ENCODE measurements around the gene RGS19. TPM values are rescaled to one million over a fixed set of nuclear protein-coding genes. Genes with fewer than 3 reads are reported as not detected.

Gene RGS19
- total RNA-seq, 1 experiment from 2014 or later = 18.5 TPM

DNA sequence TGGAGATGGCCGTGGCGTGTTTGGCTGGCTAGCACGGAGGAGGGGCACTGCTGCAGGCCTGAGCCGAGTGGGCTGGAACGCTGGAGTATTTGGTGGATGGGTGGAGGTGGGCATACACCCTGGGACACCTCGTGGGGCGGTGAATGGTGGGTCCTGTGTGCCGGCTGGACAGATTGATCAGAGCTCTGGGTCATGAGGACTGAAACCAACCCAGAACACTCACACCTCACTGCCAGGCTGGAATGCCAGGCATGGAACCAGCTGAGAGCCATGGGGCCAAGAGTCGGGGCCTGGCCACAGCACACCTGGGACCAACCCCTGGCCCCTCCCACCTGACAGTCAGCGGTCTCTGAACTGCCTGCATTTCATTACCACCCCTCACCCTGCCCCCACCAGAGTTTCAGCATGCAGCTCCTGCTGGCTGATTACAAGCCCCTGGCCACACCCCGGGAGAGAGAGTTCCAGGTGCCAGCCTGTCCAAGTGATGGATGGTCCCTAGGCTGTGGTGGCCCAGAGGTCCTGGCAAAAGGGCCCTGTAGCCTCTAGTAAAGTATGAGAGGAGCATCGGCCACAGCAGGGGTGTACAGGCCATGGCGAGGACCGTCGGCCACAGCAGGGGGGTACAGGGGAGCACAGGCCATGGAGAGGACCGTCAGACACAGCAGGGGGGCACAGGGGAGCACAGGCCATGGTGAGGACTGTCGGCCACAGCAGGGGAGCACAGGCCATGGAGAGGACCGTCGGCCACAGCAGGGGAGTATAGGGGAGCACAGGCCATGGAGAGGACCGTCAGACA is 24.8 kb upstream of the RGS19 start:
- H3K27me3 ChIP-seq (replicated peaks) = peaks cover 63% of the 10 kb centered on the region

DNA sequence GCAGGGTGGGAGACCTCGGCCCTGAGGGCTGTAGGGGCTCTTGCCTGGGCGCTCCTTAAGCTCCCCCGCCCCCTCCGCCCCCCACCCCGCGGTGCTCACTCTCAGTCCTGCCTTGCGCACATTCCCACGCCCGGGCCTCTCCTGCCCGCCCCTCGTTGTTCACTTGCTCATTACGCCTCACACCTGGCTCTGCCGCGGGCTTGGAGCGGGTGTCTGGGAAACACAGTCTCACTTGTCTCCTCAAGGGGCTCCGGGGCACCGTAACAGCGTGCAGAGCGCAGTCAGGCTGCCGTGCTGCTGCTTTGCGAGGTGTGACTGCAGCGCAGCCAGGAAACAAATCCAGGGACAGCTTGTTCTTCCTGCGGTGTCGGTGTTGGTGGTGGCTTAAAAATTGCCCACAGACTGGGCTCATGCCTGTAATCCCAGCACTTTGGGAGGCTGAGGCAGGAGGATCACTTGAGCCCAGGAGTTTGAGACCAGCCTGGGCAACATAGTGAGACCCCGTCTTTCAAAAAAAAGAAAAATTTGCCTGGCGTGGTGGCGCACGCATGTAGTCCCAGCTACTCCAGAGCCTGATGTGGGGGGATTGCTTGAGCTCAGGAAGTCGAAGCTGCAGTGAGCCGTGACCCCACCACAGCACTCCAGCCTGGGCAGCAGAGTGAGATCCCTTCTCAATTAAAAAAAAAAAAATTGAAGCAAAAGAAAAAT is 23.5 kb upstream of the RGS19 start:
- peaks cover 4% of the 10 kb centered on the region for H3K4me1 ChIP-seq (replicated peaks)
- DNase-seq (ENCODE audit: low read depth in 1 of 2, low spot score in 2 of 2) = no peak
- no peaks in the 10 kb centered on the region; the same call in 1 of the 2 replicates for H3K9me3 ChIP-seq (replicated peaks)
- H3K4me3 ChIP-seq = no peak overlapping the region
- H3K27me3 ChIP-seq (replicated peaks) = peaks cover 54% of the 10 kb centered on the region
- H3K27ac ChIP-seq = no peak overlapping the region
- H3K36me3 ChIP-seq = no peaks in the 10 kb centered on the region

More for the DNA sequence above, 24.8 kb upstream of the RGS19 start:
- H3K36me3 ChIP-seq = no peaks in the 10 kb centered on the region
- peaks cover 4% of the 10 kb centered on the region for H3K4me1 ChIP-seq (replicated peaks)
- H3K4me3 ChIP-seq = no peak overlapping the region
- no peak overlapping the region for H3K27ac ChIP-seq
- H3K9me3 ChIP-seq (replicated peaks) = no peaks in the 10 kb centered on the region
- no peak for DNase-seq (ENCODE audit: low read depth in 1 of 2, low spot score in 2 of 2)

DNA sequence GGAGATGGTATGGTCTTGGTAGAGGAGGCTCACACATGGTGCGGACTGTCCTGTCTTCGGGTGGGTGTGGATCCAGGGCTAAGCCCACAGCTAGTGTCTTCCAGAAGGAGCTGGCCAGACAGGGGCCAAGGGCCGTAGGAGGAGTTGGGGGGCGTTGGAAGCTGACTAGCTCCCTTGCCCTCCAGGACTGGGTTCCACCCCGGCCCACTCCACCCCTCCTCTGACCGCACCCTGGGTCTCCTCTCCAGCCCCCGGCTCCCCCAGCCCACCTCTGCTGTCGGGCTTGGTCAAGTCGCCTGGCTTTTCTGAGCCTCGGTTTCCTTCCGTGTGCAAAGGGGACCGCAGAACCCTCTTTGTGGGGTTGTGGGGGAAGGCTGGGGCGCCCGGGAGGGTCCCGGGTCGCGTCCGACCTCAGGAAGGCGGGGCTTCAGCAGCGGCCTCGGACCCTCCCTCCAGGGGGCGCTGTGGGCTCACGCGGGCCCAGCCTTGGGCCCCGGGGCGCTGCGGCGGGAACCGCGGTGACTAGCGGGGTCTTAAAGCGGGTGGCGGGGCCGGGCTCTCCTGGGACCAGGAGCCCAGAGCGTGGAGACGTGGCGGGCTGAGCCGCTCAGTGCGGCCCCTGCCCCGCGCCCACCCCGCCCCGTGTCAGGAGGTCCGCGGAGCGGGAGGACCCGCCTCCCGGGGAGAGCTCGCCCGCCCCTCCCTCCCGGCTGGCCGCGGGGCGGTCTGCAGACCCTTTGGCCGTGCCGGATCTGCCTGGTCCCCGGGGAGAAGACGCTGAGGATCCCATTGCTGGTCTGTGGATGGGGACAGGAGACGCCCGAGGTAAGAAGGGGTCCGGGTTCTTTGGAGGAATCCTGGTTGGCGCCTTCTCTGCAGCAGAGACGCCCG is 22.7 kb upstream of the RGS19 start:
- no peak for DNase-seq (ENCODE audit: low read depth in 1 of 2, low spot score in 2 of 2)
- Histone ChIP-seq H3K4me3 (no peak overlapping the region), H3K4me1 (replicated peaks) (peaks cover 4% of the 10 kb centered on the region)

GRCh38 chr20:64100946-64101688 is 21.8 kb upstream of the RGS19 start:
- H3K27me3 ChIP-seq (replicated peaks) = peaks cover 41% of the 10 kb centered on the region
- no peak for DNase-seq (ENCODE audit: low read depth in 1 of 2, low spot score in 2 of 2)
- H3K9me3 ChIP-seq (replicated peaks) = no peaks in the 10 kb centered on the region; the same call in 1 of the 2 replicates
- no peaks in the 10 kb centered on the region for H3K36me3 ChIP-seq
- no peak overlapping the region for H3K4me3 ChIP-seq
- H3K27ac ChIP-seq = no peak overlapping the region
- H3K4me1 ChIP-seq (replicated peaks) = peaks cover 4% of the 10 kb centered on the region

More for the DNA sequence above, 22.7 kb upstream of the RGS19 start:
- peaks cover 46% of the 10 kb centered on the region for H3K27me3 ChIP-seq (replicated peaks)
- H3K36me3 ChIP-seq = no peaks in the 10 kb centered on the region
- H3K27ac ChIP-seq = no peak overlapping the region
- no peaks in the 10 kb centered on the region; the same call in 1 of the 2 replicates for H3K9me3 ChIP-seq (replicated peaks)

- peaks cover 41% of the 10 kb centered on the region for H3K27me3 ChIP-seq (replicated peaks)
- H3K4me1 ChIP-seq (replicated peaks) = peaks cover 4% of the 10 kb centered on the region
- no peak overlapping the region for H3K4me3 ChIP-seq
- H3K9me3 ChIP-seq (replicated peaks) = no peaks in the 10 kb centered on the region; the same call in 1 of the 2 replicates
- DNase-seq (ENCODE audit: low read depth in 1 of 2, low spot score in 2 of 2) = no peak
- H3K36me3 ChIP-seq = no peaks in the 10 kb centered on the region
- H3K27ac ChIP-seq = no peak overlapping the region
Observed at GRCh38 chr20:64100566-64100888, 21.2 kb upstream of the RGS19 start.

GRCh38 chr20:64099880-64100565 is 20.7 kb upstream of the RGS19 start:
- H3K4me1 ChIP-seq (replicated peaks) = peaks cover 4% of the 10 kb centered on the region
- H3K27ac ChIP-seq = no peak overlapping the region
- H3K4me3 ChIP-seq = no peak overlapping the region
- no peak for DNase-seq (ENCODE audit: low read depth in 1 of 2, low spot score in 2 of 2)
- no peaks in the 10 kb centered on the region; the same call in 1 of the 2 replicates for H3K9me3 ChIP-seq (replicated peaks)
- peaks cover 41% of the 10 kb centered on the region for H3K27me3 ChIP-seq (replicated peaks)
- H3K36me3 ChIP-seq = no peaks in the 10 kb centered on the region

DNA sequence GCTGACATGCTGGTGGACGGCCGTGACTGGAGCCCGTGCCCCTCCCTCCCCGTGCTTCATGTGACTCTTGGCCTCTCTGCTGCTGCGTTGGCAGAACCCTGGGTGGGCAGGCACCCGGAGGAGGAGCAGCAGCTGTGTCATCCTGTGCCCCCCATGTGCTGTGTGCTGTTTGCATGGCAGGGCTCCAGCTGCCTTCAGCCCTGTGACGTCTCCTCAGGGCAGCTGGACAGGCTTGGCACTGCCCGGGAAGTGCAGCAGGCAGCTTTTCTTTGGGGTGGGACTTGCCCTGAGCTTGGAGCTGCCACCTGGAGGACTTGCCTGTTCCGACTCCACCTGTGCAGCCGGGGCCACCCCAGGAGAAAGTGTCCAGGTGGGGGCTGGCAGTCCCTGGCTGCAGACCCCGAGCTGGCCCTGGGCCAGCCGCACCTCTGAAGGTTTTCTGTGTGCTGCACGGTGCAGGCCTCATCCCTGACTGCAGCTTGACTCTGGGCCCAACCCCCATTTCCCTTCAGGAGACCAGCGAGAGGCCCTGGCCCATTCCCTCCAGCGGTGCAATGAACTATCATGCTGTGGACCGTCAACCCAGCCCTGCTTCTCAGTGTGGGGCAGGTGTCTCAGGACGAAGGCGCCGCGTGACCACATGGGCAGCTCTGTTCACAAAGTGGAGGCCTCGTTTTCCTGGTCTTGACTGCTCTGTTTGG is 19.9 kb upstream of the RGS19 start:
- Histone ChIP-seq H3K27me3 (replicated peaks) (peaks cover 41% of the 10 kb centered on the region), H3K4me3 (no peak overlapping the region), H3K27ac (no peak overlapping the region), H3K9me3 (replicated peaks) (no peaks in the 10 kb centered on the region; the same call in 1 of the 2 replicates), H3K4me1 (replicated peaks) (peaks cover 4% of the 10 kb centered on the region), H3K36me3 (no peaks in the 10 kb centered on the region)
- no peak for DNase-seq (ENCODE audit: low read depth in 1 of 2, low spot score in 2 of 2)

- Histone ChIP-seq H3K4me1 (replicated peaks) (peaks cover 4% of the 10 kb centered on the region), H3K27ac (no peak overlapping the region), H3K9me3 (replicated peaks) (no peaks in the 10 kb centered on the region; the same call in 1 of the 2 replicates), H3K27me3 (replicated peaks) (peaks cover 34% of the 10 kb centered on the region), H3K36me3 (no peaks in the 10 kb centered on the region), H3K4me3 (no peak overlapping the region)
- no peak for DNase-seq (ENCODE audit: low read depth in 1 of 2, low spot score in 2 of 2)
Observed at GRCh38 chr20:64098471-64099013, 19.2 kb upstream of the RGS19 start.

DNA sequence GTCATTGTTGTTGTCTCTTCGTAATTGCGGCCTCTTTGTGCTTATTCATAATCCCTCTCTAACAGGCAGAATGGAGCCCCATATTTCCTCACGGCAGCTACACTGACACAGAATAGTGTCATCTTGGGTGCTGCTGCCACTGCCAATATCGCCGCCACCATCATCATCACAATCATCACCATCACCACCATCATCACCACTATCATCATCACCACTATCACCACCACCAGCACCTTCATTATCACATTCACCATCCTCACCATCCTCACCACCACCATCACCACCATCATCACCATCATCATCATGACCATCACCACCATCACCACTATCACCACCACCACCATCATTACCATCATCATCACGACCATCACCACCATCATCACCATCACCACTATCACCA is 17.2 kb upstream of the RGS19 start:
- DNase-seq (ENCODE audit: low read depth in 1 of 2, low spot score in 2 of 2) = no peak
- Histone ChIP-seq H3K9me3 (replicated peaks) (no peaks in the 10 kb centered on the region; the same call in 1 of the 2 replicates), H3K27me3 (replicated peaks) (peaks cover 16% of the 10 kb centered on the region), H3K4me3 (no peak overlapping the region), H3K4me1 (replicated peaks) (no peaks in the 10 kb centered on the region), H3K36me3 (no peaks in the 10 kb centered on the region), H3K27ac (no peak overlapping the region)

- H3K9me3 ChIP-seq (replicated peaks) = no peaks in the 10 kb centered on the region; the same call in 1 of the 2 replicates
- no peak for DNase-seq (ENCODE audit: low read depth in 1 of 2, low spot score in 2 of 2)
- H3K27ac ChIP-seq = no peak overlapping the region
- H3K27me3 ChIP-seq (replicated peaks) = peaks cover 10% of the 10 kb centered on the region
- no peaks in the 10 kb centered on the region for H3K4me1 ChIP-seq (replicated peaks)
- H3K36me3 ChIP-seq = no peaks in the 10 kb centered on the region
- H3K4me3 ChIP-seq = no peak overlapping the region
Observed at GRCh38 chr20:64095927-64096326, 16.6 kb upstream of the RGS19 start.

GRCh38 chr20:64095455-64095854 is 16.1 kb upstream of the RGS19 start:
- Histone ChIP-seq H3K4me1 (replicated peaks) (no peaks in the 10 kb centered on the region), H3K9me3 (replicated peaks) (no peaks in the 10 kb centered on the region; the same call in 1 of the 2 replicates), H3K27ac (no peak overlapping the region), H3K27me3 (replicated peaks) (peaks cover 5% of the 10 kb centered on the region), H3K4me3 (no peak overlapping the region), H3K36me3 (no peaks in the 10 kb centered on the region)
- no peak for DNase-seq (ENCODE audit: low read depth in 1 of 2, low spot score in 2 of 2)

DNA sequence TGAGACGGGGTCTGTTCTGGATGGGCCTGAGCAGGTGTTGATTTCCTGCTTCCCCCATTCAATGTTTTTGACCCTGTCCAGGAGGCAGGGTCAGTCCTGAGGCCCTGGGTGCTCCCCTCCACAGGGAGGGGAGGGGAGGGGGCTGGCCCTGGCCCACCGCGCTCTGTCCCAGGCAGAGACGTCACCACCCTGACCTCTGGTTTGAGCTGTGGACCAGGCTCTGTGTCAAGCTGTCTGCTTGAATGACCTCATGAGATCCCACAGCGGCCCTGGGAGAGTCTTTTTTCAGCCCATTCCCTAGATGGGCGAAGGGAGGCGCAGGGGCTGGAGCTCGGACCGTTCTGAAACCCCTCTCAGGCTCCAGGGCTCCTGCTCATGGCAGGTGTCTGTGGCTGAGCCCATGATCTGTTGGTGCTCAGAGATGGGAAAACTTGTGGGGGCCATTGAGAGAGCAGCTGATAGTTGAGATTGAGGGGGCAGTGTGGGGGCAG is 13.7 kb upstream of the RGS19 start:
- Histone ChIP-seq H3K9me3 (replicated peaks) (peaks cover under 1% of the 10 kb centered on the region; the same call in 1 of the 2 replicates), H3K4me1 (replicated peaks) (no peaks in the 10 kb centered on the region), H3K27ac (no peak overlapping the region), H3K4me3 (no peak overlapping the region), H3K27me3 (replicated peaks) (peaks cover 8% of the 10 kb centered on the region), H3K36me3 (no peaks in the 10 kb centered on the region)
- no peak for DNase-seq (ENCODE audit: low read depth in 1 of 2, low spot score in 2 of 2)
